Measurements from ENCODE around the gene DRG2. TPM values are rescaled to one million over a fixed set of nuclear protein-coding genes. Genes with fewer than 3 reads are reported as not detected.

Gene DRG2
- total RNA-seq, 1 experiment from 2014 or later = 52.0 TPM

DNA sequence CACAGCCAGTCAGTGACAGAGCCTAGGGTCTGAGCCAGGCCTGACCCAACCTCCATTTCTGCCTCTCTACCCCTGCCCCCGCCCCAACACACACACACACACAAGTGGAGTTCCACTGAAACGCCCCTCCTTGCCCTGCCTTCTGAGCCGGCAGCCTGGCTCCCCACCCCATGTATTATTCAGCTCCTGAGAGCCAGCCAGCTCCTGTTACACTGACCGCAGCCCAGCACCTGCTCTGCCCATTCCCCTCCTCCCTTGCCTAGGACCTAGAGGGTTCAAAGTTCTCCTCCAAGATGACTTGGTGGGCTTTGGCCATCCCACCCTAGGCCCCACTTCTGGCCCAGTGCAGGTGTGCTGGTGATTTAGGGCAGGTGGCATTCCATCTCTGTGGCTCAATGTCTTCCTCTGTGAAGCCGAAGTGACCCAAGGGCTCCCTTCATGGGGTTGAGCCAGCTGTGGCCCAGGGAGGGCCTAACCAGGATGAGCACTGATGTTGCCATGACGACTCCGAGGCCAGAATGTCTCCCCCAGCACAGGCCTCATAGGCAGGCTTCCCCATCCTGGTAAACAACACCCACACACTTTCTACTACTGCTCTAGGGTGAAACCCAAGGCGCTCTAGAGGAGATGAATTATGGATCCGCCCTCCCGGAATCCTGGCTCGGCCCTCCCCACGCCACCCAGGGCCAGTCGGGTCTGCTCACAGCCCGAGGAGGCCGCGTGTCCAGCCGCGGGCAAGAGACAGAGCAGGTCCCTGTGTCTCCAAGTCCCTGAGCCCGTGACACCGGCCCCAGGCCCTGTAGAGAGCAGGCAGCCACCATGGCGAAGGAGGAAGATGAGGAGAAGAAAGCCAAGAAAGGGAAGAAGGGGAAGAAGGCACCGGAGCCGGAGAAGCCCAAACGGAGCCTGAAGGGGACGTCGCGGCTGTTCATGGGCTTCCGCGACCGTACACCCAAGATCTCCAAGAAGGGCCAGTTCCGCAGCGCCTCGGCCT lies 30.5 kb downstream of the DRG2 start:
- no peaks in the 10 kb centered on the region for H3K23me2 ChIP-seq (ENCODE audit: insufficient read length, low read depth, low read length, poor library complexity, severe bottlenecking)
- Mint-ChIP-seq H3K9me3 (peaks cover 8 to 14% of the 10 kb centered on the region in 2 experiments), H3K27me3 (ENCODE audit: low read depth) (peaks cover 8% of the 10 kb centered on the region), H3K27ac (no peak overlapping the region), H3K4me1 (0 out of 4 replicates have a peak, but pooled peaks cover 0 to 3% of the 10 kb centered on the region in 2 experiments), H3K4me3 (no peak overlapping the region), H3K36me3 (ENCODE audit: insufficient read depth in 1 of 3, low read depth in 3 of 3) (peaks cover 2 to 10% (median 3%) of the 10 kb centered on the region in 3 experiments; a peak in 5 of 7 replicates)
- H2BK15ac ChIP-seq (ENCODE audit: low read depth, low read length) = no peak overlapping the region
- H3K23ac ChIP-seq (ENCODE audit: insufficient read length, low read depth, low read length) = no peak overlapping the region
- no peak overlapping the region for H4K5ac ChIP-seq (ENCODE audit: insufficient read length, low read depth, low read length)
- H3K4me2 ChIP-seq (ENCODE audit: insufficient read depth, insufficient read length, low read length) = no peak overlapping the region
- H3K9ac ChIP-seq (ENCODE audit: extremely low read depth, insufficient read length, low read length) = no peak overlapping the region
- no peak overlapping the region for H2AFZ ChIP-seq (ENCODE audit: low read length)
- no peaks in the 10 kb centered on the region for H3K9me3 ChIP-seq (ENCODE audit: control insufficient read depth, low read depth, low read length)
- no peak overlapping the region for H4K91ac ChIP-seq (ENCODE audit: insufficient read length, low read depth, low read length)
- H2BK12ac ChIP-seq (ENCODE audit: insufficient read length, low read depth, low read length) = no peak overlapping the region
- H3K27ac ChIP-seq (ENCODE audit: insufficient read length, low read depth, low read length) = no peak overlapping the region
- no peak overlapping the region for H2BK20ac ChIP-seq (ENCODE audit: low read depth, low read length, poor library complexity, severe bottlenecking)
- no peak overlapping the region for H2AK5ac ChIP-seq (ENCODE audit: insufficient read length, low read length)
- no peak overlapping the region for H3K18ac ChIP-seq (ENCODE audit: insufficient read length, low read depth, low read length)
- H3K27me3 ChIP-seq (ENCODE audit: insufficient read depth, low read length) = no peaks in the 10 kb centered on the region
- no peaks in the 10 kb centered on the region for H4K20me1 ChIP-seq (ENCODE audit: control insufficient read depth, insufficient read depth, insufficient read length)
- DNase-seq = no peak
- no peak overlapping the region for H4K8ac ChIP-seq (replicated peaks; ENCODE audit: insufficient read length, low read depth, low read length)
- no peaks in the 10 kb centered on the region for H3K79me2 ChIP-seq (ENCODE audit: insufficient read depth, low read length)
- no peak overlapping the region for H3T11ph ChIP-seq (ENCODE audit: low read length)
- H3K56ac ChIP-seq (ENCODE audit: insufficient read length, low read depth, low read length) = no peak overlapping the region
- H3K4me1 ChIP-seq (ENCODE audit: insufficient read depth, low read length) = no peaks in the 10 kb centered on the region
- WGBS (ENCODE audit: extremely low coverage, insufficient read length, low lambda C conversion rate) = no CpG with 5 or more reads among the region's 33 CpGs
- H3K4ac ChIP-seq (ENCODE audit: low read depth, low read length) = no peak overlapping the region
- no peak overlapping the region for H2BK120ac ChIP-seq (ENCODE audit: low read depth, low read length, poor library complexity, severe bottlenecking)
- H3K79me1 ChIP-seq (ENCODE audit: insufficient read depth, low read depth, low read length, poor library complexity, severe bottlenecking) = no peaks in the 10 kb centered on the region
- H3K14ac ChIP-seq (ENCODE audit: insufficient read depth, low read length) = no peak overlapping the region
- TF ChIP-seq, protein P1, sequence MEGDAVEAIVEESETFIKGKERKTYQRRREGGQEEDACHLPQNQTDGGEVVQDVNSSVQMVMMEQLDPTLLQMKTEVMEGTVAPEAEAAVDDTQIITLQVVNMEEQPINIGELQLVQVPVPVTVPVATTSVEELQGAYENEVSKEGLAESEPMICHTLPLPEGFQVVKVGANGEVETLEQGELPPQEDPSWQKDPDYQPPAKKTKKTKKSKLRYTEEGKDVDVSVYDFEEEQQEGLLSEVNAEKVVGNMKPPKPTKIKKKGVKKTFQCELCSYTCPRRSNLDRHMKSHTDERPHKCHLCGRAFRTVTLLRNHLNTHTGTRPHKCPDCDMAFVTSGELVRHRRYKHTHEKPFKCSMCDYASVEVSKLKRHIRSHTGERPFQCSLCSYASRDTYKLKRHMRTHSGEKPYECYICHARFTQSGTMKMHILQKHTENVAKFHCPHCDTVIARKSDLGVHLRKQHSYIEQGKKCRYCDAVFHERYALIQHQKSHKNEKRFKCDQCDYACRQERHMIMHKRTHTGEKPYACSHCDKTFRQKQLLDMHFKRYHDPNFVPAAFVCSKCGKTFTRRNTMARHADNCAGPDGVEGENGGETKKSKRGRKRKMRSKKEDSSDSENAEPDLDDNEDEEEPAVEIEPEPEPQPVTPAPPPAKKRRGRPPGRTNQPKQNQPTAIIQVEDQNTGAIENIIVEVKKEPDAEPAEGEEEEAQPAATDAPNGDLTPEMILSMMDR (conservative IDR thresholded peaks at IDR 0.05) = no peak
- no peak overlapping the region for H2BK5ac ChIP-seq (ENCODE audit: insufficient read length, low read length)

Data from H9 (cell line).